Esophagus squamous epithelium (tissue), 4 donors: Measurements from ENCODE around the gene GLTP.

ENCODE experiments used
- POLR2A ChIP-seq, 4 donors: fragments of 450-650 bp; IDR thresholded peaks; one replicate each; pipeline ENCODE4 v1.6.1; 2017; ENCODE audit warnings: antibody characterized with exemption in 4 of 4, mild to moderate bottlenecking in 4 of 4, moderate library complexity in 3 of 4
- TF ChIP-seq, protein P1 (sequence below), 6 experiments: fragments of 450-650 bp in 4 of 6; fragments of 200-600 bp in 2 of 6; sonication (generic) in 2 of 6; IDR thresholded peaks; one replicate each; pipeline ENCODE4 v1.5.1; 2016 to 2019; ENCODE audit warnings: antibody characterized with exemption in 6 of 6, mild to moderate bottlenecking in 4 of 6, moderate library complexity in 4 of 6

DNA sequence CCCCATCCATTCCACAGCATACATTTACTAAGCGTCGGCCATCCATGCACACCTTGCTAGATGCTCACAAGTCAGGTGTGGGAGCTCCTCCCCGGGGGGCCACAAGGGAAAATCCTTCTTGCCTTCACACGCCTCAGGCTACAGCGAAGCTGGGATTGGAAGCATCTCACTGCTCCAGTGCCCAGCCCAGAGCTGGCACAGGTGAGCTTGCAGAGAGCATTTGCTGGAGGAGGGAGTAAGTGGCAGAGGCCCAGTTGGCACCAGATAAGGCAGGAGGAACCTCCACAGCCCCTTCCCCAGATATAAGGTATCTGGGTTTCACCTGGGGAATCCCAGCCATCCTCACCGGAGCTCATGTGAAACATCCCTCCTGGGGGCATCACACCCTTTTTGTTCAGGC is 49.0 kb downstream of the GLTP start:
- TF ChIP-seq, protein P1, sequence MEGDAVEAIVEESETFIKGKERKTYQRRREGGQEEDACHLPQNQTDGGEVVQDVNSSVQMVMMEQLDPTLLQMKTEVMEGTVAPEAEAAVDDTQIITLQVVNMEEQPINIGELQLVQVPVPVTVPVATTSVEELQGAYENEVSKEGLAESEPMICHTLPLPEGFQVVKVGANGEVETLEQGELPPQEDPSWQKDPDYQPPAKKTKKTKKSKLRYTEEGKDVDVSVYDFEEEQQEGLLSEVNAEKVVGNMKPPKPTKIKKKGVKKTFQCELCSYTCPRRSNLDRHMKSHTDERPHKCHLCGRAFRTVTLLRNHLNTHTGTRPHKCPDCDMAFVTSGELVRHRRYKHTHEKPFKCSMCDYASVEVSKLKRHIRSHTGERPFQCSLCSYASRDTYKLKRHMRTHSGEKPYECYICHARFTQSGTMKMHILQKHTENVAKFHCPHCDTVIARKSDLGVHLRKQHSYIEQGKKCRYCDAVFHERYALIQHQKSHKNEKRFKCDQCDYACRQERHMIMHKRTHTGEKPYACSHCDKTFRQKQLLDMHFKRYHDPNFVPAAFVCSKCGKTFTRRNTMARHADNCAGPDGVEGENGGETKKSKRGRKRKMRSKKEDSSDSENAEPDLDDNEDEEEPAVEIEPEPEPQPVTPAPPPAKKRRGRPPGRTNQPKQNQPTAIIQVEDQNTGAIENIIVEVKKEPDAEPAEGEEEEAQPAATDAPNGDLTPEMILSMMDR (IDR thresholded peaks at IDR 0.05): no peak
- TF ChIP-seq POLR2A (IDR thresholded peaks at IDR 0.05): no peak
